ENCODE data around the gene CDHR1. TPM values are rescaled to one million over a fixed set of nuclear protein-coding genes. Genes with fewer than 3 reads are reported as not detected.
"Not testable (repeated sequence)": the region's sequence is repeated elsewhere in the genome, so short reads cannot be mapped to it uniquely, and the experiment has no call there.

CDHR1 gene
- polyA plus RNA-seq, 1 donor: 0.42 TPM

DNA sequence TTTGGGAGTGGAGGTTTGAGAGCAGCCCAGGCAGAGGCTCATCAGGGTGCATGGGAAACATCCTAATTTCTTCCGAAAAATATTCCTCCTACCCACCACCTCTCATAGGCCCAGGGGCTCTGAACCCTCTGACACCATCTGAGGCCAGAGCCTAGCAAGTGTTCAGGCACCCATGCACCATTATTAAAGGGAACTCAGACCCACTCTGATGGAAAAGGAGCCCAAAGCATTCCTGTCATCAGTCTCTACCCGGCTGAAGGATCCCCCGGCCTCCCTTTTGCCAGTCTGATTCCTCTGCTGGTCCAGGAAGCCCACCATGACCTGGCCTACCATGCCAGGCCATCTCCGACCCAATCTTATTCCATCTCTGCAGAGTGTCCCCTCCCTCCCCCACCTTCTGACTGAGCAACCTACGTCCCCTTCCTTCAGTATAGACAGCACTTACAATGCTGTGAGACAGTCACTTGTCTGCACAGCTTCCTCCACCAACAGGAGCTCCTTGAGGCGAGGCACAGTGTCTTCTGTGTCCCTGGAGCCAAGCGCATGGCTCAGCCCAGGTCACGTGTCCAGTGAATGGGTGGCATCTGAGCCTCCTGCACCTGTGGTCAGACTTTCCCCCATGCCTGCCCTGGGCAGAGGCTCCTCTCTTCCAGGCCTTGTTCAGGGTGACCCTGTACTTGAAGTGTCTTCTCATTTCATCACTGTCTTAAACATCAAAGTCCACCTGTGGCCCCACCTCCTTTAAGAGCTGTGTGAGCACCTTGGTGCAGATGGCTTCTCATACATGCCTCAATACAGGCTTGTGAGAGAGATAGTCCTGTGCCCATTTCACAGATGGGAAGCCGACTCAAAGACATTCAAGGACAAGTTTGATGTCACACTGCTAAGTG lies 21.6 kb upstream of the CDHR1 start:
- Histone ChIP-seq H3K4me3 (ENCODE audit: low read length) (no peak overlapping the region), H3K27me3 (ENCODE audit: control insufficient read depth, insufficient read depth, low read length) (no peaks in the 10 kb centered on the region), H3K4me1 (ENCODE audit: control insufficient read depth, insufficient read depth, low read length) (peaks cover 18% of the 10 kb centered on the region), H3K27ac (ENCODE audit: low read length) (peak overlapping the region; percentile 79), H3K36me3 (ENCODE audit: control insufficient read depth, insufficient read depth, low read length) (no peaks in the 10 kb centered on the region), H3K9me3 (ENCODE audit: control insufficient read depth, low read depth, low read length) (no peaks in the 10 kb centered on the region)
- WGBS (ENCODE audit: insufficient coverage, low lambda C conversion rate): no CpG with 5 or more reads among the region's 9 CpGs
- peak in 1 of 2 donors; percentile 40 for DNase-seq

DNA sequence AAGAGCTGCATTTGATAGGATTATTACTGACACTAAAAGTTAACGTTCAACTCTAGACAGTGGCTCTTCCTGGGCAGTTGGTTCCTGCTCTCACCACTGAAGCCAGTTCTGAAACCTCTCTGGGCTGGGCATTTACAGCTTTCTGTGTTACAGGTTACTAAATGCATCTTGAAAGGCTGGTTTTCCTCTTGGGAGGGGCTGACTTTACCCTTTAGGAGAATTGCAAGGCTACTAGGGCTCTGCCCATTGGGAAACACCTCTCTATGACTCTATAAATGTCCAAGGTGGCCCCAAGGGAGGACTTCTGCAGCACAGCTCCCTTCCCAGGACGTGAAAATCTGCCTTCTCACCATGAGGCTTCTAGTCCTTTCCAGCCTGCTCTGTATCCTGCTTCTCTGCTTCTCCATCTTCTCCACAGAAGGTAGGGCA lies 20.8 kb upstream of the CDHR1 start, which contains the start of gene GPR15LG:
Gene GPR15LG, plus strand, starts transcription at position 301 of the 429 bp plus-strand sequence. Its CDS starts 51 bp downstream, at position 352.
- no peaks in the 10 kb centered on the region for H3K36me3 ChIP-seq (ENCODE audit: control insufficient read depth, insufficient read depth, low read length)
- H3K27me3 ChIP-seq (ENCODE audit: control insufficient read depth, insufficient read depth, low read length): no peaks in the 10 kb centered on the region
- whole genome bisulfite sequencing (ENCODE audit: insufficient coverage, low lambda C conversion rate): 40% methylated on average over 1 of the region's 2 CpGs
- H3K4me1 ChIP-seq (ENCODE audit: control insufficient read depth, insufficient read depth, low read length): peaks cover 18% of the 10 kb centered on the region
- no peak within 1 kb of the TSS for H3K4me3 ChIP-seq (ENCODE audit: low read length)
- no peaks in the 10 kb centered on the region for H3K9me3 ChIP-seq (ENCODE audit: control insufficient read depth, low read depth, low read length)
- H3K27ac ChIP-seq (ENCODE audit: low read length): peak within 1 kb of the TSS; percentile 79
- DNase-seq: peak; percentile 71 to 80

DNA sequence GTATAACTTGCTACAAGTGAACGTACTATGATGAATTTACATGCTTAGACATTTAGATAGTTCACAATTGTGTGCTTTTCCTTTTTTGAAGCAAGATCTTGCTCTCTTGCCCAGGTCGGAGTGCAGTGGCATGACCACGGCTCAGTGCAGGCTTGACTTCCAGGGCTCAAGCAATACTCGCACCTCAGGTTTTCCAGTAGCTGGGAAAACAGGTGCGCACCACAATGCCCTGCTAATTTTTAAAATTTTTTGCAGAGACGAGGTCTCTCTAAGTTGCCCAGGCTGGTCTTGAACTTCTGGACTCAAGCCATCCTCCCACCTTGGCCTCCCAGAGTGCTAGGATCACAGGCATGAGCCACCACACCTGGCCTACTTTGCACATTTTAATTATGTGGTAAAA lies 18.9 kb upstream of the CDHR1 start:
- WGBS (ENCODE audit: insufficient coverage, low lambda C conversion rate): 80% methylated on average over 2 of the region's 6 CpGs

DNA sequence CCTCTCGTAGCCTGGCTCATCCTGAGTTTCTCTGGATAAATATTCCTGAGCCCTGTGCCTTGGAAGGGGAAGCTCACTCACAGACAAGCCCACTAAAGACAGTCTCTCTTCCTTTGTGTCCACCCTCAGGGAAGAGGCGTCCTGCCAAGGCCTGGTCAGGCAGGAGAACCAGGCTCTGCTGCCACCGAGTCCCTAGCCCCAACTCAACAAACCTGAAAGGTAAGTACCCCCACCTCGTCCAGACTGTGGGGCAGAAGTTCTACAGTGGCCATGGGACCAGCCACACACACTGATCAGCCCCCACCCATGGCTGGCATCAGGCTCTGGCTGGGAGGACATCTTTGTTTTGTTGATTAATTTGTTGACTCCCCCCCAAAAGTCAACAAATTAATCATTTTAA lies 18.0 kb upstream of the CDHR1 start:
- Histone ChIP-seq H3K27me3 (ENCODE audit: control insufficient read depth, insufficient read depth, low read length) (no peaks in the 10 kb centered on the region), H3K9me3 (ENCODE audit: control insufficient read depth, low read depth, low read length) (peaks cover 4% of the 10 kb centered on the region), H3K36me3 (ENCODE audit: control insufficient read depth, insufficient read depth, low read length) (no peaks in the 10 kb centered on the region), H3K27ac (ENCODE audit: low read length) (no peak overlapping the region), H3K4me3 (ENCODE audit: low read length) (no peak overlapping the region), H3K4me1 (ENCODE audit: control insufficient read depth, insufficient read depth, low read length) (peaks cover 18% of the 10 kb centered on the region)
- no CpG with 5 or more reads among the region's 4 CpGs for WGBS (ENCODE audit: insufficient coverage, low lambda C conversion rate)
- no peak for DNase-seq

More for the DNA sequence above, 18.9 kb upstream of the CDHR1 start:
- no peaks in the 10 kb centered on the region for H3K9me3 ChIP-seq (ENCODE audit: control insufficient read depth, low read depth, low read length)
- H3K27me3 ChIP-seq (ENCODE audit: control insufficient read depth, insufficient read depth, low read length): no peaks in the 10 kb centered on the region
- H3K4me1 ChIP-seq (ENCODE audit: control insufficient read depth, insufficient read depth, low read length): peaks cover 18% of the 10 kb centered on the region
- no peak overlapping the region for H3K4me3 ChIP-seq (ENCODE audit: low read length)
- no peak for DNase-seq
- H3K27ac ChIP-seq (ENCODE audit: low read length): no peak overlapping the region
- no peaks in the 10 kb centered on the region for H3K36me3 ChIP-seq (ENCODE audit: control insufficient read depth, insufficient read depth, low read length)

DNA sequence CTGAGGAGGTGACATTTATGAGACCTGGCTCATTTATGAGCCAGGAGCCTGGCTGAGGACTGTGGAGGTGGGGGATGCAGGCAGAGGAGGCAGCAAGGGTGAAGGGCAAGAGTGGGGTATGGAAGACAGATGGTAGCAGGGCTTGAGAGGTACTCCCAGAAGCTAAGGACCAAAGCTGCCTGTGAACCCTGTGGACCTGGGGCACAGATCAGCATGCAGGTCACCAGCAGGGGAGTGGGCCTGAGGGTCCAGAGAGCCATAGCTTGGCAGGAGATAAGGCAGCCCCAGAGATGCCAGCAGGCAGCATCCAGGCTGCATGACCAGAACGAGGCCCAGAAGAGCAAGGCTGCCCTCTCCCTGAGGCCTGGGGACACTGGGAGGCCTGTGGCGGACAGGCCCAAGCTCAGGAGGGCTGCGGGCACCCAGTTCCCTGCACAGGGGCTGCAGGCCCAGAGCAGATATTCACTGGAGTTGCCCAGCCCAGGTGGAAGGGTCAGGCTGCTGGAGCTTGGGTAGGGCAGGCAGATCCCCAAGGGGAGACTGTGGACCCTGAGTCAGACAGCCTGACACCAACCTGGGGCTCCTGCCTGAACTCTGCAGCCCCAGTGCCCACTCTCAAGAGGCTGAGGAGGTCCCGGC lies 17.4 kb upstream of the CDHR1 start:
- Histone ChIP-seq H3K27me3 (ENCODE audit: control insufficient read depth, insufficient read depth, low read length) (no peaks in the 10 kb centered on the region), H3K9me3 (ENCODE audit: control insufficient read depth, low read depth, low read length) (peaks cover 4% of the 10 kb centered on the region), H3K4me3 (ENCODE audit: low read length) (no peak overlapping the region), H3K27ac (ENCODE audit: low read length) (no peak overlapping the region), H3K36me3 (ENCODE audit: control insufficient read depth, insufficient read depth, low read length) (no peaks in the 10 kb centered on the region), H3K4me1 (ENCODE audit: control insufficient read depth, insufficient read depth, low read length) (peaks cover 18% of the 10 kb centered on the region)
- no CpG with 5 or more reads among the region's 4 CpGs for WGBS (ENCODE audit: insufficient coverage, low lambda C conversion rate)
- no peak for DNase-seq

DNA sequence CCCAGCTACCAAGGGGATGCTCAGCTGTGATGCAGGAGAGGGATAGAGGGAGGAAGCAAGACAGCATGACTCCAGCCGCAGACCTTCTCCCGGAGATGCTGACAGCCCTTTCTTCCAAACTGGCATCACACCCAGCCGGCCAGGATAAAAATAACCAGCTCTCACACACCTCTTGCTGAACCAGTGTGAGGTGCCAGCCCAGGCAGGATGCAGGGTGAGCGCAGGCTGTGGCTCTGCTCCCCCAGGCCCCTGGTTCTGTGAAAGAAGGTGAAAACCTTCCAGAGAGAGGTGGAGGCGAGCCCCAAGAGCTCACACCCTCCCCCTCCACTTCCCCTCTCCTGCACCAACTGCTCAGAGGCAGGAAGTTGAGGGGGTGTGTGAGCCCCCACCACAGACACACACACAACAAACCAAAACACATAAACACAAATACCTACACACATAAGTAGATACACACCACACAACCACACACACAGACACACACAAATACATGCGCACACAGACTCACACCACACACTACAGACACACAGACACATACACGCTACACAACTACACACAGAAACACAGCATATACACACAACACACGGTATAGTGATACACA lies 16.7 kb upstream of the CDHR1 start:
- peaks cover 4% of the 10 kb centered on the region for H3K9me3 ChIP-seq (ENCODE audit: control insufficient read depth, low read depth, low read length)
- no peaks in the 10 kb centered on the region for H3K36me3 ChIP-seq (ENCODE audit: control insufficient read depth, insufficient read depth, low read length)
- no peak overlapping the region for H3K27ac ChIP-seq (ENCODE audit: low read length)
- peaks cover 13% of the 10 kb centered on the region for H3K4me1 ChIP-seq (ENCODE audit: control insufficient read depth, insufficient read depth, low read length)
- no peak for DNase-seq
- H3K27me3 ChIP-seq (ENCODE audit: control insufficient read depth, insufficient read depth, low read length): no peaks in the 10 kb centered on the region
- no CpG with 5 or more reads among the region's 8 CpGs for WGBS (ENCODE audit: insufficient coverage, low lambda C conversion rate)
- H3K4me3 ChIP-seq (ENCODE audit: low read length): no peak overlapping the region

DNA sequence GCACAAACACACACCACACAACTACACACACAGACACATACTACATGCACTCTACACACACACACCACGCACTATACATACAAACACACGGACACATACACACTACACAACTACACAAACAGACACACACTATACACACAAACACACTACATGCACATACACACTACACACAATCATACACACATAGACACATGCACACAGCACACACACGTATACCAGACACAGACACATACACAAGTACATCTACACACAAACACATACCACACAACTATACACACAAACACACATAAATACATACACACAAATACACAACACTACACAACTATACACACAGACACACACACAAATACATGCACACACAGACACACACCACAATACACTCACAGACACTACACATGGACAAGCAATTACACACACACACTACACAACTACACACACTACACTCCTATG lies 16.2 kb upstream of the CDHR1 start:
- Histone ChIP-seq H3K4me3 (ENCODE audit: low read length) (no peak overlapping the region), H3K9me3 (ENCODE audit: control insufficient read depth, low read depth, low read length) (peaks cover 4% of the 10 kb centered on the region), H3K27ac (ENCODE audit: low read length) (no peak overlapping the region), H3K36me3 (ENCODE audit: control insufficient read depth, insufficient read depth, low read length) (no peaks in the 10 kb centered on the region), H3K4me1 (ENCODE audit: control insufficient read depth, insufficient read depth, low read length) (peaks cover 7% of the 10 kb centered on the region), H3K27me3 (ENCODE audit: control insufficient read depth, insufficient read depth, low read length) (no peaks in the 10 kb centered on the region)
- DNase-seq: no peak
- WGBS (ENCODE audit: insufficient coverage, low lambda C conversion rate): no CpG with 5 or more reads among the region's 3 CpGs

DNA sequence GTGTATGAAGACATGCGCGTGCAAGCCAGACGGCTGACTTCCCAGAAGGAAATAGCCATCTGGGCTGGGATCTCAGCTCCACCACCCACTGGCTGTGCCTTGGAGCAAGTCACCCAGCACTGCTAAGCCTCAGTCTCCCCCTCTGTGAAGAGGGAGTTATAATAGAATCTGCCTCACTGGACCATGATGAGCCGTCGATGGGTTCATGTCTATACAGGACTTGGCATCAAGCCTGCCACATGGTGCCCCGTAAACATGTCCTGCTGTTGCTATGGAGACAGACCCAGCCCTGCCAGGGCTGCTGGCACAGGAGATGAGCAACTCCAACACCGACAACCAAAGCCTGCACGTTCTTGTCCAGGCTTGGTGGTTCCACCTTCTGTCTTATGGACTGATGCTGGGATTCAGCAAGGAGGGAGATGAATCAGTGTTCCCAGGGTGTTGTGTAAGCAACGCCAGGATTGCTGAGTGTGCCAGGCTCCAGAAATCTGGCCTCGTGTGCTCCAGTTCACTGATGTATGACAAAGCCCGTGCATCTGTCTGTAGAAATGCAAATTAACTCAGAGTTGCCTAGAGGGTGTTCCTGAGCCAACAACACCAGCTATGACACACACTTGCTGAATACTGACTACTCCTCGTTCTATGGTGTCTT lies 15.2 kb upstream of the CDHR1 start:
- no peak for DNase-seq
- no peaks in the 10 kb centered on the region for H3K4me1 ChIP-seq (ENCODE audit: control insufficient read depth, insufficient read depth, low read length)
- WGBS (ENCODE audit: insufficient coverage, low lambda C conversion rate): no CpG with 5 or more reads among the region's 12 CpGs
- no peak overlapping the region for H3K27ac ChIP-seq (ENCODE audit: low read length)
- no peak overlapping the region for H3K4me3 ChIP-seq (ENCODE audit: low read length)
- H3K9me3 ChIP-seq (ENCODE audit: control insufficient read depth, low read depth, low read length): peaks cover 4% of the 10 kb centered on the region
- no peaks in the 10 kb centered on the region for H3K27me3 ChIP-seq (ENCODE audit: control insufficient read depth, insufficient read depth, low read length)
- no peaks in the 10 kb centered on the region for H3K36me3 ChIP-seq (ENCODE audit: control insufficient read depth, insufficient read depth, low read length)

DNA sequence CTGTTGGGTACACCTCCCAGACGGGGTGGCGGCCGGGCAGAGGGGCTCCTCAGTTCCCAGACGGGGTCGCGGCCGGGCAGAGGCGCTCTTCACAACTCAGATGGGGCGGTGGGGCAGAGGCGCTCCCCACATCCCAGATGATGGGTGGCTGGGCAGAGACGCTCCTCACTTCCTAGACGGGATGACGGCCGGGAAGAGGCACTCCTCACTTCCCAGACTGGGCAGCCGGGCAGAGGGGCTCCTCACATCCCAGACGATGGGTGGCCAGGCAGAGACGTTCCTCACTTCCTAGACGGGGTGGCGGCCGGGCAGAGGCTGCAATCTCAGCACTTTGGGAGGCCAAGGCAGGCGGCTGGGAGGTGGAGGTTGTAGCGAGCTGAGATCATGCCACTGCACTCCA lies 14.0 kb upstream of the CDHR1 start:
- H3K4me1 ChIP-seq (ENCODE audit: control insufficient read depth, insufficient read depth, low read length); H3K27me3 ChIP-seq (ENCODE audit: control insufficient read depth, insufficient read depth, low read length); H3K36me3 ChIP-seq (ENCODE audit: control insufficient read depth, insufficient read depth, low read length); H3K9me3 ChIP-seq (ENCODE audit: control insufficient read depth, low read depth, low read length); DNase-seq; H3K4me3 ChIP-seq (ENCODE audit: low read length); H3K27ac ChIP-seq (ENCODE audit: low read length): not testable (repeated sequence)
- no CpG with 5 or more reads among the region's 22 CpGs for WGBS (ENCODE audit: insufficient coverage, low lambda C conversion rate)

DNA sequence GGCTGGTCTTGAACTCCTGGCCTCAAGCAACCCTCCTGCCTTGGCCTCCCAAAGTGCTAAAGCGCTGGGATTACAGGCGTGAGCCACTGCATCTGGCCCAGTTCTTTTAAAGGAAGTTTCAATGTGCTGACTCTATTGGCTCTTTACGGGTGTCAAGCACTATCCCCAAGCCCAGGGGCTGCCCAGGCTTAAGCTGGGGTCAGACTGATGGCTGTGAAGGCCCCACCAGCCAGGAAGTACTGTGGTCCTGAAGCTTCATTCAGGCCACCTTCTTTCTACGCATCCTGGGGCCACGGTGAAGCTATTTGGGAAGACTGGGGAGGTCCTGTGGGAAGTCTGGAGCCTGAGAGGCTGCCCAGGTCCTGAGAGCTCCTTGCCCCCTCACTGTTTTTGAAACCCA lies 12.7 kb upstream of the CDHR1 start:
- no peaks in the 10 kb centered on the region for H3K36me3 ChIP-seq (ENCODE audit: control insufficient read depth, insufficient read depth, low read length)
- no CpG with 5 or more reads among the region's 5 CpGs for WGBS (ENCODE audit: insufficient coverage, low lambda C conversion rate)

More for the DNA sequence above, 12.7 kb upstream of the CDHR1 start:
- no peak overlapping the region for H3K4me3 ChIP-seq (ENCODE audit: low read length)
- H3K4me1 ChIP-seq (ENCODE audit: control insufficient read depth, insufficient read depth, low read length): no peaks in the 10 kb centered on the region
- H3K9me3 ChIP-seq (ENCODE audit: control insufficient read depth, low read depth, low read length): peaks cover 6% of the 10 kb centered on the region
- no peak for DNase-seq
- H3K27ac ChIP-seq (ENCODE audit: low read length): no peak overlapping the region
- H3K27me3 ChIP-seq (ENCODE audit: control insufficient read depth, insufficient read depth, low read length): no peaks in the 10 kb centered on the region

Measured in large intestine (tissue), 3 donors.